ENCODE data around the gene TLL2. TPM values are rescaled to one million over a fixed set of nuclear protein-coding genes. Genes with fewer than 3 reads are reported as not detected.

Gene TLL2
- total RNA-seq, 4 donors from 2014 or later: 0.67 to 1.1 TPM; not detected in 2

DNA sequence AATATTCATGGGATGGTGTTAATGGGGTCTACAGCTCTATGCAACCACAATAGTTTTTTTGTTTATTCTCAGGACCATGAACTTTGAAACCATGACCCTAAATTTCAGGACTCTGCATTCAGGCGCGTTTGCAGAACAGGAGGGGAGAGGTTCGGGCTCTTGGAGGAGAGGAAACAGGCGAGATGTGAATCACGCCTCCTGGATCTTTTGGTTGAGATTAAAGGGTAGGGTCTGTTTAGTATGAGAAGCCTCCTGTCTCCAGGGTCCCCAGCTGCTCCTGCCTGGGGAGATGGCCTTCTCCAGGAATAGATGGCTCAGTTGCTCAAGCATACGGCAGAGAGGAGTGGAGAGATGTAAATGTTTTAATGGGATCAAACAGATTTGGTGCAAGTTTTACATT, 18.2 kb downstream of the TLL2 start:
- H3K36me3 ChIP-seq: no peaks in the 10 kb centered on the region
- no peaks in the 10 kb centered on the region for H3K4me1 ChIP-seq
- no peaks in the 10 kb centered on the region for H3K27me3 ChIP-seq
- TF ChIP-seq CTCF (IDR thresholded peaks at IDR 0.05) (no peak), POLR2A (IDR thresholded peaks at IDR 0.05) (no peak)
- DNase-seq: no peak
- H3K27ac ChIP-seq: no peak overlapping the region
- no peak overlapping the region for H3K4me3 ChIP-seq
- H3K9me3 ChIP-seq: no peaks in the 10 kb centered on the region
- intact Hi-C loops (cut with DNase I; ENCODE audit: low total_unique reads): no loop called here

DNA sequence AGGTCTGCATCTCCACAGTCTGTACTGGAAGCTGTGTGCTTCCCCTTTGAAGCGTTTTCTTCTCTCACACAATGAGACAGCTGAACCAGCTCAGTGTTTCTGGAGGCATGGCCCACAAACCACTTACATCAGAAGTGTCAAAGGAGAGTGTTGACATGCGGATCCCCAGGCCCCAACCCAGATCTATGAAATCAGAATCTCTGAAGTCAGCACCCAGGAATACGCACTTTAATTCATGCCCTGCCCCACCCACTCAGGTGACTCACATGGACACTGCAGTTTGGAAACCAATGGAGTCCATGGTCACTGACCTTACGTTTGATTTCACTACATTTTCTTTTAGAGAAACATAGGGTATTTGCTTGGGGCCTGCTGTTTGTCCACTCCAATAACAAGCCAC, 19.0 kb downstream of the TLL2 start:
- H3K36me3 ChIP-seq: no peaks in the 10 kb centered on the region
- no peaks in the 10 kb centered on the region for H3K9me3 ChIP-seq
- no peak overlapping the region for H3K27ac ChIP-seq
- intact Hi-C loops (cut with DNase I; ENCODE audit: low total_unique reads): no loop called here
- DNase-seq: no peak
- H3K4me3 ChIP-seq: no peak overlapping the region
- no peak for TF ChIP-seq POLR2A (IDR thresholded peaks at IDR 0.05)
- TF ChIP-seq CTCF (IDR thresholded peaks at IDR 0.05): no peak
- no peaks in the 10 kb centered on the region for H3K27me3 ChIP-seq
- no peaks in the 10 kb centered on the region for H3K4me1 ChIP-seq

GRCh38 chr10:96493871-96494525, 19.7 kb downstream of the TLL2 start:
- no peak overlapping the region for H3K27ac ChIP-seq
- H3K9me3 ChIP-seq: no peaks in the 10 kb centered on the region
- no peaks in the 10 kb centered on the region for H3K4me1 ChIP-seq
- DNase-seq: no peak
- H3K27me3 ChIP-seq: no peaks in the 10 kb centered on the region
- intact Hi-C loops (cut with DNase I; ENCODE audit: low total_unique reads): no loop called here
- no peak for TF ChIP-seq POLR2A (IDR thresholded peaks at IDR 0.05)
- H3K4me3 ChIP-seq: no peak overlapping the region
- H3K36me3 ChIP-seq: no peaks in the 10 kb centered on the region

GRCh38 chr10:96493254-96493653, 20.5 kb downstream of the TLL2 start:
- intact Hi-C loops (cut with DNase I; ENCODE audit: low total_unique reads): no loop called here
- TF ChIP-seq POLR2A (IDR thresholded peaks at IDR 0.05) (no peak), CTCF (IDR thresholded peaks at IDR 0.05) (no peak)
- no peaks in the 10 kb centered on the region for H3K36me3 ChIP-seq
- H3K27ac ChIP-seq: no peak overlapping the region
- H3K4me3 ChIP-seq: no peak overlapping the region
- H3K9me3 ChIP-seq: no peaks in the 10 kb centered on the region
- H3K4me1 ChIP-seq: no peaks in the 10 kb centered on the region
- no peak for DNase-seq
- no peaks in the 10 kb centered on the region for H3K27me3 ChIP-seq

- H3K4me3 ChIP-seq: no peak overlapping the region
- intact Hi-C loops (cut with DNase I; ENCODE audit: low total_unique reads): no loop called here
- H3K9me3 ChIP-seq: no peaks in the 10 kb centered on the region
- H3K27ac ChIP-seq: no peak overlapping the region
- TF ChIP-seq POLR2A (IDR thresholded peaks at IDR 0.05) (no peak), CTCF (IDR thresholded peaks at IDR 0.05) (peak in 1 of 4 experiments; percentile 7)
- H3K36me3 ChIP-seq: no peaks in the 10 kb centered on the region
- H3K27me3 ChIP-seq: no peaks in the 10 kb centered on the region
- H3K4me1 ChIP-seq: no peaks in the 10 kb centered on the region
- DNase-seq: no peak
Measured at GRCh38 chr10:96491303-96491702, 22.4 kb downstream of the TLL2 start.
